H1 (cell line): ENCODE results near the gene RSU1. TPM values are rescaled to one million over a fixed set of nuclear protein-coding genes. Genes with fewer than 3 reads are reported as not detected.

Experiments used
- CTCF ChIA-PET: fragments of 300-600 bp; sonication (Branson Sonifier 250); formaldehyde crosslinking; loops from one replicate; lab custom pipeline; 2021; ENCODE audit not compliant: partially characterized antibody; lab: Charles Lee
- POLR2A ChIA-PET: fragments of 300-600 bp; sonication (Branson Sonifier 250); formaldehyde crosslinking; loops from one replicate; lab custom pipeline; 2021; ENCODE audit warnings: inconsistent platforms; ENCODE audit not compliant: partially characterized antibody; lab: Charles Lee
- DNase-seq, 2 experiments: peaks; one replicate each; pipeline versions ENCODE4 v3.0.0 to v3.0.0-alpha.2; 2010 to 2022; ENCODE audit warnings: low spot score in 2 of 2, low read depth in 1 of 2, mixed read lengths in 1 of 2
- FAIRE-seq: peaks from 2 replicates; lab custom pipeline; 2011; peaks lifted over from hg19 to GRCh38; lab: Jason Lieb, UNC
- H2AFZ ChIP-seq: 2 replicates; pipeline ENCODE4 v1.8.1; 2012; ENCODE audit warnings: low read length, inconsistent platforms
- H2AK5ac ChIP-seq: 2 replicates; pipeline ENCODE4 v1.6.1; 2013; ENCODE audit warnings: low read depth, low read length
- H2BK120ac ChIP-seq: replicated peaks from 2 replicates; pipeline ENCODE3; 2013; ENCODE audit warnings: low read depth, low read length, inconsistent platforms
- H2BK12ac ChIP-seq: 2 replicates; pipeline ENCODE4 v1.6.1; 2013; ENCODE audit warnings: low read depth, low read length
- H2BK15ac ChIP-seq: 2 replicates; pipeline ENCODE4 v1.6.1; 2013; ENCODE audit warnings: low read length
- H2BK20ac ChIP-seq: 2 replicates; pipeline ENCODE4 v1.6.1; 2013; ENCODE audit warnings: low read length
- H2BK5ac ChIP-seq: 2 replicates; pipeline ENCODE4 v1.6.1; 2013; ENCODE audit warnings: low read depth, low read length
- H3K14ac ChIP-seq: 2 replicates; pipeline ENCODE4 v1.6.1; 2013; ENCODE audit warnings: inconsistent platforms; ENCODE audit not compliant: insufficient read length
- H3K18ac ChIP-seq: 2 replicates; pipeline ENCODE4 v1.6.1; 2013; ENCODE audit warnings: low read length; ENCODE audit errors: extremely low read depth
- H3K23ac ChIP-seq: 2 replicates; pipeline ENCODE4 v1.6.1; 2013; ENCODE audit warnings: inconsistent platforms; ENCODE audit not compliant: insufficient read length
- H3K23me2 ChIP-seq: 2 replicates; pipeline ENCODE4 v1.6.1; 2013; ENCODE audit warnings: low read depth, low read length
- H3K27ac ChIP-seq: 2 replicates; pipeline ENCODE4 v1.6.1; 2011; ENCODE audit warnings: low read depth, low read length, inconsistent platforms
- H3K27me3 ChIP-seq, 4 experiments: replicated peaks in 1 of 4; 1 replicate in 1 of 4; 2 replicates in 3 of 4; pipeline versions ENCODE4 v1.6.1 to v1.8.1; 2011 to 2013; ENCODE audit warnings: low read length in 3 of 4, mild to moderate bottlenecking in 3 of 4, inconsistent platforms in 2 of 4, mixed read lengths in 2 of 4, moderate library complexity in 1 of 4; ENCODE audit not compliant: control insufficient read depth in 3 of 4, insufficient read depth in 3 of 4; ENCODE audit errors: extremely low read depth in 1 of 4
- H3K36me3 ChIP-seq, 4 experiments: 2 replicates each; pipeline versions ENCODE4 v1.6.1 to v1.8.1; 2011 to 2013; ENCODE audit warnings: mild to moderate bottlenecking in 4 of 4, low read length in 3 of 4, moderate library complexity in 2 of 4, control low read depth in 1 of 4, inconsistent platforms in 1 of 4; ENCODE audit not compliant: insufficient read depth in 4 of 4, control insufficient read depth in 2 of 4
- H3K4ac ChIP-seq: replicated peaks from 2 replicates; pipeline ENCODE3; 2013; ENCODE audit warnings: low read length, low read depth, mixed read lengths, inconsistent platforms; ENCODE audit not compliant: insufficient read length
- H3K4me1 ChIP-seq, 4 experiments: replicated peaks in 1 of 4; 1 replicate in 1 of 4; 2 replicates in 3 of 4; pipeline versions ENCODE4 v1.6.1 to v1.8.1; 2011 to 2013; ENCODE audit warnings: low read length in 3 of 4, inconsistent platforms in 2 of 4, mixed read lengths in 1 of 4; ENCODE audit not compliant: insufficient read depth in 4 of 4, control insufficient read depth in 3 of 4
- H3K4me2 ChIP-seq, 2 experiments: 2 replicates each; pipeline versions ENCODE4 v1.6.1 to v1.8.1; 2011 to 2013; ENCODE audit warnings: low read depth in 2 of 2, low read length in 2 of 2, control low read depth in 1 of 2, inconsistent platforms in 1 of 2, mild to moderate bottlenecking in 1 of 2; ENCODE audit not compliant: insufficient read depth in 1 of 2
- H3K4me3 ChIP-seq, 4 experiments: fragments of 200-600, 300-600 bp in 1 of 4; sonication (generic), shearing (Covaris generic), sonication (Bioruptor Twin) in 1 of 4; 2 replicates each; pipeline versions ENCODE4 v1.5.1 to v1.8.1; 2011 to 2016; ENCODE audit warnings: low read length in 4 of 4, low read depth in 3 of 4, control low read depth in 2 of 4, inconsistent platforms in 2 of 4, mild to moderate bottlenecking in 2 of 4, mixed read lengths in 1 of 4, moderate library complexity in 1 of 4; ENCODE audit not compliant: insufficient read depth in 2 of 4; ENCODE audit errors: extremely low read depth in 1 of 4
- H3K56ac ChIP-seq: replicated peaks from 2 replicates; pipeline ENCODE3; 2013; ENCODE audit warnings: low read depth, mild to moderate bottlenecking, mixed read lengths, low read length, inconsistent platforms; ENCODE audit not compliant: insufficient read length
- H3K79me1 ChIP-seq: 2 replicates; pipeline ENCODE4 v1.6.1; 2013; ENCODE audit warnings: low read depth, low read length, control low read depth
- H3K79me2 ChIP-seq, 2 experiments: 2 replicates each; pipeline versions ENCODE4 v1.6.1 to v1.8.1; 2012 to 2013; ENCODE audit warnings: low read length in 2 of 2, mild to moderate bottlenecking in 2 of 2, inconsistent platforms in 1 of 2; ENCODE audit not compliant: insufficient read depth in 2 of 2, control insufficient read depth in 1 of 2
- H3K9ac ChIP-seq, 4 experiments: replicated peaks in 1 of 4; 1 replicate in 1 of 4; 2 replicates in 3 of 4; pipeline versions ENCODE4 v1.6.1 to v1.8.1; 2011 to 2013; ENCODE audit warnings: low read depth in 3 of 4, low read length in 3 of 4, control low read depth in 2 of 4, mild to moderate bottlenecking in 2 of 4, moderate library complexity in 2 of 4, inconsistent platforms in 1 of 4; ENCODE audit errors: extremely low read depth in 1 of 4
- H3K9me3 ChIP-seq, 2 experiments: 2 replicates each; pipeline versions ENCODE4 v1.6.1 to v1.8.1; 2012 to 2013; ENCODE audit warnings: mild to moderate bottlenecking in 2 of 2, moderate library complexity in 2 of 2, control low read depth in 1 of 2, inconsistent platforms in 1 of 2, low read depth in 1 of 2, low read length in 1 of 2, mixed read lengths in 1 of 2; ENCODE audit not compliant: insufficient read depth in 2 of 2
- H4K20me1 ChIP-seq, 2 experiments: replicated peaks in 1 of 2; 2 replicates each; pipeline versions ENCODE3 to v1.8.1; 2011 to 2013; ENCODE audit warnings: inconsistent platforms in 2 of 2, low read length in 2 of 2, mild to moderate bottlenecking in 1 of 2; ENCODE audit not compliant: insufficient read depth in 2 of 2, control insufficient read depth in 1 of 2
- H4K5ac ChIP-seq: 2 replicates; pipeline ENCODE4 v1.6.1; 2013; ENCODE audit warnings: low read length, low read depth, mixed read lengths, inconsistent platforms; ENCODE audit not compliant: insufficient read length
- H4K8ac ChIP-seq: 2 replicates; pipeline ENCODE4 v1.8.0; 2013; ENCODE audit warnings: mild to moderate bottlenecking, moderate library complexity, low read length, inconsistent platforms; ENCODE audit not compliant: insufficient read depth; ENCODE audit errors: extremely low read depth
- H4K91ac ChIP-seq: replicated peaks from 2 replicates; pipeline ENCODE3; 2013; ENCODE audit warnings: low read length, mixed read lengths, inconsistent platforms; ENCODE audit not compliant: insufficient read length
- BACH1 ChIP-seq: IDR thresholded peaks from 2 replicates; pipeline ENCODE4 v1.6.1; 2012; ENCODE audit warnings: low read length, improper control_type of control experiment
- CBX8 ChIP-seq: fragments of 300-800, 300-1000 bp; sonication (generic); IDR thresholded peaks from 2 replicates; pipeline ENCODE4 v1.7.1; 2016; ENCODE audit warnings: low read depth, low read length, borderline replicate concordance
- HDAC2 ChIP-seq, 2 experiments: fragments of 300-600 bp in 1 of 2; sonication (generic) in 1 of 2; IDR thresholded peaks; 2 replicates each; pipeline ENCODE4 v1.6.1; 2011 to 2012; ENCODE audit warnings: low read depth in 2 of 2, low read length in 2 of 2, mild to moderate bottlenecking in 2 of 2, moderate library complexity in 2 of 2, borderline replicate concordance in 1 of 2, inconsistent platforms in 1 of 2
- KDM4A ChIP-seq: IDR thresholded peaks from one replicate; pipeline ENCODE4 v1.7.1; 2012; ENCODE audit warnings: low read depth, mild to moderate bottlenecking, moderate library complexity, low read length, inconsistent platforms; ENCODE audit not compliant: severe bottlenecking
- RBBP5 ChIP-seq: IDR thresholded peaks from 2 replicates; pipeline ENCODE4 v1.7.1; 2012; ENCODE audit warnings: low read depth, mild to moderate bottlenecking, inconsistent platforms, low read length, moderate library complexity, borderline replicate concordance
- RNF2 ChIP-seq: fragments of 200-900, 300-1000 bp; sonication (generic); IDR thresholded peaks from 2 replicates; pipeline ENCODE4 v1.7.1; 2016; ENCODE audit warnings: borderline replicate concordance, low read depth, mild to moderate bottlenecking, antibody characterized with exemption, low read length; ENCODE audit not compliant: poor library complexity, severe bottlenecking; ENCODE audit errors: missing control alignments
- SP1 ChIP-seq: IDR thresholded peaks from 2 replicates; pipeline ENCODE4 v1.6.1; 2011; ENCODE audit warnings: low read depth, low read length
- SP4 ChIP-seq: IDR thresholded peaks from 2 replicates; pipeline ENCODE4 v1.6.1; 2012; ENCODE audit warnings: low read length, inconsistent platforms
- SRF ChIP-seq: IDR thresholded peaks from 2 replicates; pipeline ENCODE4 v1.6.1; 2011; ENCODE audit warnings: mild to moderate bottlenecking, low read depth, low read length, moderate library complexity
- TAF1 ChIP-seq: IDR thresholded peaks from 2 replicates; pipeline ENCODE4 v1.6.1; 2011; ENCODE audit warnings: mild to moderate bottlenecking, low read depth, low read length
- TEAD4 ChIP-seq: IDR thresholded peaks from 2 replicates; pipeline ENCODE4 v1.6.1; 2012; ENCODE audit warnings: low read depth, low read length, inconsistent platforms, mixed read lengths
- WGBS, 2 experiments: shearing (Covaris generic) in 1 of 2; methylation state at CpG; one replicate each; pipeline versions ENCODE4 v1.1.6 to v1.1.7; 2013 to 2015; ENCODE audit warnings: low lambda C conversion rate in 2 of 2, mixed read lengths in 2 of 2, inconsistent platforms in 1 of 2, low coverage in 1 of 2, missing lambda C conversion rate in 1 of 2; ENCODE audit not compliant: insufficient replicate concordance in 2 of 2, insufficient coverage in 1 of 2, insufficient read length in 1 of 2; ENCODE audit errors: extremely low coverage in 1 of 2, missing lambda C conversion rate in 1 of 2; 5-methylcytosine and 5-hydroxymethylcytosine counted together
- polyA plus RNA-seq, 7 experiments: library from polyadenylated mRNA; depleted of rRNA in 3 of 7; stranded (reverse) in 5 of 7; unstranded in 2 of 7; fragments of >200 nt in 5 of 7; fragments of 200-250 nt in 2 of 7; gene quantifications; 1 replicate in 5 of 7; 2 replicates in 1 of 7; 4 replicates in 1 of 7; pipeline versions ENCODE4 v1.2.1 to v1.2.3, GENCODE V29; 2011 to 2013; ENCODE audit warnings: missing spikeins in 2 of 7, mixed read lengths in 2 of 7
- total RNA-seq: library from RNA; stranded (reverse); fragmentation: NEBNext Ultra II Directional; extraction: Animal tissue kit (Norgen Biotek cat#: 25700); gene quantifications from 2 replicates; pipeline ENCODE4 v1.2.1, GENCODE V29; 2021
- TF ChIP-seq, protein P1 (sequence below): IDR thresholded peaks from 2 replicates; pipeline ENCODE4 v1.6.1; 2012; ENCODE audit warnings: inconsistent platforms
- TF ChIP-seq, protein P2 (sequence below): IDR thresholded peaks from 2 replicates; pipeline ENCODE4 v1.6.1; 2011; ENCODE audit warnings: low read depth, mild to moderate bottlenecking, low read length; ENCODE audit not compliant: insufficient read depth

Gene RSU1
- total and polyA plus RNA-seq, 2 of the 8 experiments (the other 6 are each of a cell fraction or from before 2014, with no cell fraction given), result 50.0 to 68.2 TPM

DNA sequence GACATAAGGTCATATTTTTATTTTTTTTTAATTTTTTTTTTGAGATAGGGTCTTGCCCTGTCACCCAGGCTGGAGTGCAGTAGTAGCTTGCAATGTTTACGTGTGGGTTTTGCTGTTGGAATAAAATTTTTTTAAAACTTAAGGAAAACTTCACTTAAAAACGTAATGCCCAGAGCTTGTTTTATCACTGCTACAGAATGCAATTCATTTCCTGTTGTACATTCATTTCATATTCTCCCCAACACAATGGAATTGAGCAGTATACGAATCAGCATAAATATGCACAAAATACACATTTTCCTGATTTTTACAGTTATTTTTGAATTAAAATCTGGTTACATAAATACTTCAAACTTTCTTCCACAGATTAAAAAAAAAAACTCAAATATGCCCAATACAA is 40.3 kb downstream of the RSU1 start:
- Histone ChIP-seq H3K56ac (no peak overlapping the region), H3K79me2 (no peaks in the 10 kb centered on the region), H4K20me1 (no peaks in the 10 kb centered on the region), H3K4me3 (no peak overlapping the region), H2AK5ac (no peak overlapping the region), H3K23me2 (no peaks in the 10 kb centered on the region), H3K27me3 (no peaks in the 10 kb centered on the region), H3K36me3 (no peaks in the 10 kb centered on the region), H4K5ac (no peak overlapping the region), H3K18ac (no peak overlapping the region), H2AFZ (no peak overlapping the region), H3K4ac (no peak overlapping the region), H3K9ac (no peak overlapping the region), H3K23ac (no peak overlapping the region), H4K8ac (no peak overlapping the region), H4K91ac (no peak overlapping the region), H3K9me3 (no peaks in the 10 kb centered on the region), H2BK12ac (no peak overlapping the region), H2BK5ac (no peak overlapping the region), H2BK20ac (no peak overlapping the region), H2BK15ac (no peak overlapping the region), H3K4me1 (peaks cover 2 to 16% (median 7%) of the 10 kb centered on the region in 4 experiments), H3K4me2 (no peak overlapping the region), H3K27ac (no peak overlapping the region), H3K79me1 (no peaks in the 10 kb centered on the region), H3K14ac (no peak overlapping the region), H2BK120ac (no peak overlapping the region)
- no peak for DNase-seq
- FAIRE-seq, result no peak
- ChIA-PET POLR2A (interaction anchor here (0.6 kb wide), 1 partner anchor 555 kb away, joined by 4 read pairs; no protein-coding TSS in a partner anchor), CTCF (interaction anchor here (0.7 to 1.4 kb wide), 14 partner anchors 12 to 877 kb away, joined by 3 to 7 read pairs (median 3); no protein-coding TSS in a partner anchor)
- 95% methylated on average over 3 of the region's 3 CpGs; no CpG with 5 or more reads in 1 of the 2 experiments for WGBS, 2 experiments
- TF ChIP-seq SP1 (no peak), TEAD4 (no peak), CBX8 (no peak), TAF1 (no peak), SP4 (no peak), BACH1 (no peak), RBBP5 (no peak), SRF (no peak), HDAC2 (IDR thresholded peaks at IDR 0.05; ENCODE audit: borderline replicate concordance in 1 of 2, low read depth in 2 of 2, low read length in 2 of 2) (no peak), KDM4A (no peak), RNF2 (no peak)
- TF ChIP-seq, protein P1, sequence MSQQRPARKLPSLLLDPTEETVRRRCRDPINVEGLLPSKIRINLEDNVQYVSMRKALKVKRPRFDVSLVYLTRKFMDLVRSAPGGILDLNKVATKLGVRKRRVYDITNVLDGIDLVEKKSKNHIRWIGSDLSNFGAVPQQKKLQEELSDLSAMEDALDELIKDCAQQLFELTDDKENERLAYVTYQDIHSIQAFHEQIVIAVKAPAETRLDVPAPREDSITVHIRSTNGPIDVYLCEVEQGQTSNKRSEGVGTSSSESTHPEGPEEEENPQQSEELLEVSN, result no peak
- TF ChIP-seq, protein P2, sequence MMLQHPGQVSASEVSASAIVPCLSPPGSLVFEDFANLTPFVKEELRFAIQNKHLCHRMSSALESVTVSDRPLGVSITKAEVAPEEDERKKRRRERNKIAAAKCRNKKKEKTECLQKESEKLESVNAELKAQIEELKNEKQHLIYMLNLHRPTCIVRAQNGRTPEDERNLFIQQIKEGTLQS, result no peak
